GM12873 (cell line): Measurements from ENCODE around the gene GMNC.

ENCODE experiments used
- CTCF ChIP-seq: IDR thresholded peaks from 2 replicates; pipeline ENCODE4 v1.5.1; 2012; ENCODE audit warnings: low read depth, mild to moderate bottlenecking, moderate library complexity, low read length, control low read depth; ENCODE audit not compliant: insufficient read depth; ENCODE audit errors: missing control alignments

GMNC gene

GRCh38 chr3:190809351-190809750 lies 53.1 kb downstream of the GMNC start:
- no peak for TF ChIP-seq CTCF

DNA sequence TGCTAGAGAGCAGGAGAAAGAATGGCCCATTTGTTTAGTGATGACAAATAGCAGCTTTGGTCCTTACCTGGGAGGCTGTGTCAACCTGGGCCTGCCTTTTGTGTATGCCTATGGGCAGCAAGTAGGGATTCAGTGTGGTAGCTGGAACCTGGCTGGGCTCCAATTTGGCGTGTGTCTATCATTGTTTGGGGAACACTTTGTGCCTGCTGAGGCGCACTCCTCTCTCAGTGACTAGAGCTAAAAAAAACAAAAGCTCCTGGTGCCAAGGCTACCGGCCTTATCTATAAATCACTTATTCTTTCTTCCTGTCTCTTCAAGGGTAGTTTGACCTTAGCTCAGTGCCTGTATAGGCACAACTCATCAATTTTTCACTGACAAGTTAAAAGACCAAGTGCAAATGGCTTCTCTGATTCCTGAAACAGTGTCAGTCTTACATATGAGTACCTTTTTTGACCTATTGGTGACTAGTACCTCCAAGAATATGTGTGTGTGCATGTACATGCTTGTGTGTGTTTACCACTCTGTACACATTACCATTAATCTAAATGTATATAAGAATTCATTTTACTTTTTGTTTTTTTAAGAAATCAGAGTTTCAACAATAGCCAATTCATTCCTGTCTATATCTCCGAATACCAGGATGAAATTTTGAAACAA lies 54.6 kb downstream of the GMNC start:
- no peak for TF ChIP-seq CTCF
